HFFc6 (cell line): ENCODE results near the gene NUP93. TPM values are rescaled to one million over a fixed set of nuclear protein-coding genes. Genes with fewer than 3 reads are reported as not detected.

ENCODE experiments used
- DNase-seq: peaks from one replicate; pipeline ENCODE4 v3.0.0-alpha.2; 2018
- H3K27ac Mint-ChIP-seq: 2 replicates; pipeline ENCODE4 v1.8.0; 2020; ENCODE audit warnings: mild to moderate bottlenecking, mixed read lengths
- H3K27me3 Mint-ChIP-seq: 2 replicates; pipeline ENCODE4 v1.8.0; 2021; ENCODE audit warnings: mild to moderate bottlenecking, moderate library complexity, mixed read lengths; ENCODE audit not compliant: insufficient read depth
- H3K36me3 Mint-ChIP-seq: 2 replicates; pipeline ENCODE4 v1.8.0; 2021; ENCODE audit warnings: low read depth, mixed read lengths
- H3K4me1 Mint-ChIP-seq: 2 replicates; pipeline ENCODE4 v1.8.0; 2020; ENCODE audit warnings: low read depth, mixed read lengths
- H3K4me3 Mint-ChIP-seq: 2 replicates; pipeline ENCODE4 v1.8.0; 2020; ENCODE audit warnings: mild to moderate bottlenecking, moderate library complexity, mixed read lengths
- H3K9me3 Mint-ChIP-seq: 2 replicates; pipeline ENCODE4 v1.8.0; 2020; ENCODE audit warnings: mild to moderate bottlenecking, mixed read lengths
- total RNA-seq, 6 experiments: library from RNA; stranded (reverse); fragmentation: NEBNext Ultra II Directional; extraction: Animal tissue kit (Norgen Biotek cat#: 25700); gene quantifications; 2 replicates in 1 of 6; 3 replicates in 5 of 6; pipeline ENCODE4 v1.2.3, GENCODE V29; 2021
- TF ChIP-seq, protein P1 (sequence below): fragments of 200-600 bp; sonication (generic); IDR thresholded peaks from 2 replicates; pipeline ENCODE4 v1.5.0; 2021; ENCODE audit warnings: antibody characterized with exemption, mild to moderate bottlenecking

The NUP93 gene
- total RNA-seq, 6 experiments from 2014 or later: 58.6 to 84.0 (median 78.8) TPM

DNA sequence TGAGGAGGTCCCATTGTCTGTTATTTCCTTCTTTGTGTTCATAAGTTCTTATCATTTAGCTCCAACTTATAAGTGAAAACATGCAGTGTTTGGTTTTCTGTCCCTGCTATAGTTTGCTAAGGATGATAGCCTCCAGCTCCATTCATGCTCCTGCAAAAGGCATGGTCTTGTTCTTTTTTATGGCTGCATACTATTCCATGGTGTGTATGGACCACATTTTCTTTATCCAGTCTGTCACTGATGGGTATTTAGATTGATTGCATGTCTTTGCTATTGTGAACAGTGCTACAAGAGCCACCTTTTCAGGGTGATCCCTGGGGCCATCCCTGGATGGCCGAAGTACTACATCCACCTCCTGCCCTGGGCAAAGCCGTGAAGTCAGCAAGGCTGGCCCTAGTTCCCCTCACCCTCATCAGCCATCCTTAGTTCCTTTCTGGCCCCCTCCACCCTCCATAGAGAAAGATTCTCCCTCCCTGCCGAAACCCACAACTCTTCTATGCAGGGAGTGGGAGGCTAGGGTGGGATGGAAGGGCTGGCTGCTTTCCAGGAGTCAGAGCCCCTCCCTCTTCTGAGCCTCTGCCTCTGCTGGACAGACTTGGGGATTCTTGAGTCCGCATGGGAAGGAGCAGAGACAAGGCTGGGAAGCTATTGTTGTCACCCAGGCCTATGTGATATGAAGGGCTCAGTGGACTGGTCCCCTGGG lies 39.4 kb upstream of the NUP93 start:
- TF ChIP-seq, protein P1, sequence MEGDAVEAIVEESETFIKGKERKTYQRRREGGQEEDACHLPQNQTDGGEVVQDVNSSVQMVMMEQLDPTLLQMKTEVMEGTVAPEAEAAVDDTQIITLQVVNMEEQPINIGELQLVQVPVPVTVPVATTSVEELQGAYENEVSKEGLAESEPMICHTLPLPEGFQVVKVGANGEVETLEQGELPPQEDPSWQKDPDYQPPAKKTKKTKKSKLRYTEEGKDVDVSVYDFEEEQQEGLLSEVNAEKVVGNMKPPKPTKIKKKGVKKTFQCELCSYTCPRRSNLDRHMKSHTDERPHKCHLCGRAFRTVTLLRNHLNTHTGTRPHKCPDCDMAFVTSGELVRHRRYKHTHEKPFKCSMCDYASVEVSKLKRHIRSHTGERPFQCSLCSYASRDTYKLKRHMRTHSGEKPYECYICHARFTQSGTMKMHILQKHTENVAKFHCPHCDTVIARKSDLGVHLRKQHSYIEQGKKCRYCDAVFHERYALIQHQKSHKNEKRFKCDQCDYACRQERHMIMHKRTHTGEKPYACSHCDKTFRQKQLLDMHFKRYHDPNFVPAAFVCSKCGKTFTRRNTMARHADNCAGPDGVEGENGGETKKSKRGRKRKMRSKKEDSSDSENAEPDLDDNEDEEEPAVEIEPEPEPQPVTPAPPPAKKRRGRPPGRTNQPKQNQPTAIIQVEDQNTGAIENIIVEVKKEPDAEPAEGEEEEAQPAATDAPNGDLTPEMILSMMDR: no peak

DNA sequence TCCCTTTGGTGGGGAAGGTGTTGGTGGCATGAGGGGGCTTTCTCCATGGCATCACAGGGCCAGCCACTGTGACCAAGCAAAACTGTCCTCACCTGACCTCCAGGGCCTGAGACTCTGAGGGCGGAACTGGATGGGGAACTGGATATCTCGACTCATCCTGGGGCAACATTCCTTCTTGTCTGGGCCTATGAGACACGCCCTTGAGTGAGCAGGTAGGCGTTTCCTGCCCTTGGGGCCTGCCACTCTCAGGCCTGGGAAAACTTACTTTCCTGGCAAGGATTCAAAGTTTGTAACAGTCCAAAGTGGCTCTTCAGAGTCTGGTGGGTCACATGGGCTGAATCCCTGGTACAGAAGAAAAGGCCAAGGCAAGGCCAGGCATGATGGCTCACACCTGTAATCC lies 38.0 kb upstream of the NUP93 start:
- no peak overlapping the region for H3K27ac Mint-ChIP-seq

More for the DNA sequence above, 39.4 kb upstream of the NUP93 start:
- Mint-ChIP-seq H3K4me3 (no peak overlapping the region), H3K27me3 (peaks cover 3% of the 10 kb centered on the region), H3K9me3 (peaks cover 12% of the 10 kb centered on the region), H3K36me3 (peaks cover 7% of the 10 kb centered on the region), H3K27ac (no peak overlapping the region), H3K4me1 (peaks cover 21% of the 10 kb centered on the region)
- no peak for DNase-seq

DNA sequence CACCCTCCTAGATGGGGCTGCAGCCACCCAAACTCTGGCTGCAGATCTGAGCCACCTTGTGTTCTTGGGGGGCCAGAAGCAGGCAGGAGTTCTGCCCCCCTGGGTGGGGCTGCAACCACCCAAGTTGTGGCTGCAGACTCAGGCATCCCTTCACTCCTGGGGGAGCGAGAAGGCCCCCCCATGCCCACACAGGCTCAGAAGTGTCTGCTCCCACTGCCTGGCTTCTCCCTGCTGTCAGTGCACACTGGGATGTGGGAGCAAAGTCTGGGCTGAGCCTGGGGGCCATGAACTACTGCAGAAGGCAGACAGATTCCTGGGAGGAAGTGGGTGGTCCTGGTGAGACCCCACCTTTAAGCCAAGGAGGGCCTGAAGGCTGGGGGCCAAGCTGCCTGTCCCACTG lies 34.7 kb upstream of the NUP93 start:
- Mint-ChIP-seq H3K36me3 (no peaks in the 10 kb centered on the region), H3K27ac (no peak overlapping the region), H3K4me3 (no peak overlapping the region), H3K9me3 (no peaks in the 10 kb centered on the region), H3K27me3 (peaks cover 3% of the 10 kb centered on the region), H3K4me1 (peaks cover 8% of the 10 kb centered on the region)
- TF ChIP-seq, protein P1: no peak
- DNase-seq: no peak

More for the DNA sequence above, 38.0 kb upstream of the NUP93 start:
- Mint-ChIP-seq H3K4me1 (peaks cover 21% of the 10 kb centered on the region), H3K9me3 (peaks cover 2% of the 10 kb centered on the region), H3K36me3 (no peaks in the 10 kb centered on the region; the same call in 1 of the 2 replicates), H3K27me3 (peaks cover 3% of the 10 kb centered on the region), H3K4me3 (no peak overlapping the region)
- peak; percentile 26 for DNase-seq
- TF ChIP-seq, protein P1: no peak

DNA sequence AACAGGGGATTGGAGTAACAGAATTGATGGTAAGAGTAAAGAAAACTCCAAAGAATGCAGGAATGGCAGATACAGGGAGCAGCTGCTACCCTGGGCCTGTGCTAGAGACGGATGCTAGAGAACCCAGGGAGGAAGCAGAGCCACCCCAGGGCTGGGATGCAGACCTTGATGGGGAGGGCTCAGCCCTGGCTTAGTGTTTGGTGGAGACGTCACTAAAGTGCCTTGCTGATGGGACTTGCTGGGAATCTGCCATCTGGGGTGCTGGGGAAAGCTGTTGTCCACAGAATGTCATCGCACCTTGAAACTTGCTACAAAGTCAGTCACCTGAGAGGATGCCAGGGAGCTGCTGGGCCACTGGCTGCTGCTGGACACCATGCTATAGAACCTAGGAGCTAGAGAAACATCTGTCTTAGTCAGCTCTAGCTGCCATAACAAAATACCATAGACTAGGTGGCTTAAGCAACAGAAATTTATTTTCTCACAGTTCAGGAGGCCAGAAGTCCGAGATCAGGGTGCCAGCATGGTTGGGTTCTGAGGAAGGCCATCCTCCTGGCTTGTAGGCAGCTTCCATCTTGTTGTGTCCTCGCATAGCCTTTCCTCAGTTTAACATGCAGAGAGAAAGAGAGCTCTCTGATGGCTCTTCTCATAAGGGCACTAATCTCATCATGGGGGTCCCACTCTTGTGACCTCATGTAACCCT lies 32.3 kb upstream of the NUP93 start:
- Mint-ChIP-seq H3K4me3 (no peak overlapping the region), H3K27me3 (peaks cover 3% of the 10 kb centered on the region), H3K27ac (no peak overlapping the region), H3K4me1 (peaks cover 10% of the 10 kb centered on the region), H3K36me3 (no peaks in the 10 kb centered on the region), H3K9me3 (no peaks in the 10 kb centered on the region)
- TF ChIP-seq, protein P1: no peak
- no peak for DNase-seq

DNA sequence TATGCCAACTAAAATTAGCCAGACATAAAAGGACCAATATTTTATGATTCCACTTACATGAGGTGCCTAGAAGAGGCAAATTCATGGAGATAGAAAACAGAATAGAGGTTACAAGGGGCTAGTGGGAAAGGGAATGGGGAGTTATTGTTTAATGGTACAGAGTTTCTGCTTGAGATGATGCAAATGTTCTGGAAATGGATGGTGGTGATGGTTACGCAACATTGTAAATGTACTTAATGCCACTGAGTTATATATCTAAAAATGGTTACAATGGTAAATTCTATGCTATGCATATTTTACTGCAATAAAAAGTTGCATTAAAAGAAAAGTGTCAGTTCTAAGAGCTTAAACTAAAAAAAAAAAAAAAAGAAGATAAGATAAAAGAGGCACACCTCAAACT lies 29.7 kb upstream of the NUP93 start:
- TF ChIP-seq, protein P1: no peak
- no peaks in the 10 kb centered on the region for H3K36me3 Mint-ChIP-seq
- no peaks in the 10 kb centered on the region for H3K9me3 Mint-ChIP-seq
- H3K27me3 Mint-ChIP-seq: peaks cover 2% of the 10 kb centered on the region
- peaks cover 10% of the 10 kb centered on the region for H3K4me1 Mint-ChIP-seq
- no peak overlapping the region for H3K4me3 Mint-ChIP-seq
- H3K27ac Mint-ChIP-seq: no peak overlapping the region
- no peak for DNase-seq
